Left lung (tissue), 14 donors: ENCODE results near the gene CDK2. TPM values are rescaled to one million over a fixed set of nuclear protein-coding genes. Genes with fewer than 3 reads are reported as not detected.
"Not testable (repeated sequence)": the region's sequence is repeated elsewhere in the genome, so short reads cannot be mapped to it uniquely, and the experiment has no call there.

ENCODE experiments used
- ATAC-seq: fragments of 200-7000 bp; cut with Tn5 transposase; one replicate; pipeline ENCODE4 v1.9.1; 2020; ENCODE audit warnings: moderate library complexity
- DNase-seq, 4 donors: peaks; one replicate each; pipeline ENCODE4 v3.0.0-alpha.2; 2013 to 2020
- H3K27ac ChIP-seq, 2 donors: fragments of 200-600 bp; sonication (generic) in 1 of 2; one replicate each; pipeline versions ENCODE4 v1.5.0 to v1.8.0; 2020 to 2021
- H3K27me3 ChIP-seq, 2 donors: fragments of 200-600 bp; sonication (generic) in 1 of 2; one replicate each; pipeline versions ENCODE4 v1.5.0 to v1.8.0; 2020 to 2021
- H3K36me3 ChIP-seq, 2 donors: fragments of 200-600 bp; sonication (generic) in 1 of 2; one replicate each; pipeline versions ENCODE4 v1.5.0 to v1.8.0; 2020 to 2021
- H3K4me1 ChIP-seq, 2 donors: fragments of 200-600 bp; one replicate each; pipeline ENCODE4 v1.8.0; 2021
- H3K4me3 ChIP-seq, 2 donors: fragments of 200-600 bp; sonication (generic) in 1 of 2; one replicate each; pipeline versions ENCODE4 v1.5.0 to v1.8.0; 2020 to 2021; ENCODE audit warnings: mild to moderate bottlenecking in 1 of 2
- H3K9me3 ChIP-seq, 2 donors: fragments of 200-600 bp; sonication (generic) in 1 of 2; one replicate each; pipeline versions ENCODE4 v1.5.0 to v1.8.0; 2020 to 2021
- CTCF ChIP-seq, 2 donors: fragments of 200-600 bp; sonication (generic) in 1 of 2; IDR thresholded peaks; one replicate each; pipeline versions ENCODE4 v1.5.0 to v1.8.0; 2021; ENCODE audit warnings: antibody characterized with exemption in 2 of 2
- intact Hi-C, 2 donors: fragments of 100-400 bp; cut with DNase I; formaldehyde crosslinking; loops; one replicate each; pipeline versions ENCODE4 v1.11.2 to v1.14.2; 2022
- long read RNA-seq, 12 donors: library from polyadenylated mRNA in 2 of 12; unstranded in 2 of 12; transcript quantifications; one replicate each; pipeline ENCODE4 v2.0.0 and lab custom pipeline, GENCODE V29; 2019 to 2026
- polyA plus RNA-seq, 6 donors: library from polyadenylated mRNA; unstranded; fragments of 120-200 nt; gene quantifications; one replicate each; pipeline ENCODE4 v1.2.1, GENCODE V29; 2013; ENCODE audit not compliant: insufficient read length in 6 of 6
- total RNA-seq, 2 donors: library from RNA; stranded (reverse); fragmentation: NEBNext Ultra II Directional; extraction: Animal tissue kit (Norgen Biotek cat#: 25700); gene quantifications; one replicate each; pipeline ENCODE4 v1.2.1, GENCODE V29; 2021
- donor health status: DM: no; HTN: yes; CAD: no.
- donor health status: DM: no; HTN: no; CAD: no.

Gene CDK2
- total RNA-seq (10 to 100 TPM; 34.1 to 40.3 TPM), polyA plus RNA-seq (10 to 100 TPM; 74.2 to 89.0 (median 78.8) TPM)
- long read RNA-seq, donor 1, transcript CDK2-208 (6 exons, 2,598 nt), result minor isoform, 8 of 26 reads
- long read RNA-seq, donor 1, transcript CDK2-201 (7 exons, 2,296 nt), result major isoform, 15 of 26 reads
- long read RNA-seq, donor 1, partial matches to known transcripts, result 0 of 26 reads
- long read RNA-seq, donor 1, other reads (novel, unspliced or antisense), result 0 of 26 reads
- long read RNA-seq, donor 2, transcript CDK2-201 (7 exons, 2,296 nt), result major isoform, 10 of 19 reads
- long read RNA-seq, donor 2, partial matches to known transcripts, result 5 of 19 reads
- long read RNA-seq, donor 2, other reads (novel, unspliced or antisense), result 0 of 19 reads
- long read RNA-seq, donor 3, transcript CDK2-201 (7 exons, 2,296 nt), result major isoform, 10 of 16 reads
- long read RNA-seq, donor 3, partial matches to known transcripts, result 0 of 16 reads
- long read RNA-seq, donor 3, other reads (novel, unspliced or antisense), result 0 of 16 reads
- long read RNA-seq, donor 4, partial matches to known transcripts, result 1 of 9 reads
- long read RNA-seq, donor 4, other reads (novel, unspliced or antisense), result 2 of 9 reads
- long read RNA-seq, donor 5, transcript CDK2-201 (7 exons, 2,296 nt), result major isoform, 9 of 19 reads
- long read RNA-seq, donor 5, partial matches to known transcripts, result 5 of 19 reads
- long read RNA-seq, donor 5, other reads (novel, unspliced or antisense), result 0 of 19 reads
- long read RNA-seq, donor 6, transcript CDK2-208 (6 exons, 2,598 nt), result minor isoform, 8 of 29 reads
- long read RNA-seq, donor 6, transcript CDK2-201 (7 exons, 2,296 nt), result major isoform, 16 of 29 reads
- long read RNA-seq, donor 6, partial matches to known transcripts, result 0 of 29 reads
- long read RNA-seq, donor 6, other reads (novel, unspliced or antisense), result 0 of 29 reads
- long read RNA-seq, donor 7, transcript CDK2-201 (7 exons, 2,296 nt), result major isoform, 8 of 12 reads
- long read RNA-seq, donor 7, partial matches to known transcripts, result 0 of 12 reads
- long read RNA-seq, donor 7, other reads (novel, unspliced or antisense), result 0 of 12 reads
- long read RNA-seq, donor 8, transcript CDK2-201 (7 exons, 2,296 nt), result major isoform, 8 of 14 reads
- long read RNA-seq, donor 8, partial matches to known transcripts, result 0 of 14 reads
- long read RNA-seq, donor 8, other reads (novel, unspliced or antisense), result 0 of 14 reads
- long read RNA-seq, donor 9, result 0 reads
- long read RNA-seq, donor 10, transcript CDK2-201 (7 exons, 2,296 nt), result major isoform, 6 of 6 reads
- long read RNA-seq, donor 10, partial matches to known transcripts, result 0 of 6 reads
- long read RNA-seq, donor 10, other reads (novel, unspliced or antisense), result 0 of 6 reads
- long read RNA-seq, donor 11, partial matches to known transcripts, result 48 of 52 reads
- long read RNA-seq, donor 11, other reads (novel, unspliced or antisense), result 0 of 52 reads
- long read RNA-seq, donor 12, transcript CDK2-201 (7 exons, 2,296 nt), result major isoform, 9 of 67 reads
- long read RNA-seq, donor 12, partial matches to known transcripts, result 51 of 67 reads
- long read RNA-seq, donor 12, other reads (novel, unspliced or antisense), result 0 of 67 reads

- no peak for TF ChIP-seq CTCF (IDR thresholded peaks at IDR 0.05)
- peaks cover 0 to 8% of the 10 kb centered on the region in 2 donors for H3K36me3 ChIP-seq
- peak within 1 kb of the TSS; percentile 83 to 84 for H3K27ac ChIP-seq
- intact Hi-C loops, result no loop called here
- no peaks in the 10 kb centered on the region for H3K9me3 ChIP-seq
- peaks cover 6 to 28% of the 10 kb centered on the region in 2 donors for H3K4me1 ChIP-seq
- ATAC-seq, result peak; percentile 98
- H3K4me3 ChIP-seq, result peak within 1 kb of the TSS; percentile 75 to 90
- H3K27me3 ChIP-seq, result no peaks in the 10 kb centered on the region
- peak; percentile 85 to 95 (median 92) for DNase-seq
These were observed at the start of gene CDK2 for GRCh38 chr12:55966408-55967281. Gene CDK2 (plus strand): TSS chr12:55966830. CDS start chr12:55967009, 179 bp downstream.

GRCh38 chr12:55919032-55919431, 47.6 kb upstream of the CDK2 start:
- H3K27ac ChIP-seq, DNase-seq, H3K4me3 ChIP-seq, H3K27me3 ChIP-seq, H3K9me3 ChIP-seq, intact Hi-C loops: not testable (repeated sequence)
- peaks cover 5 to 45% of the 10 kb centered on the region in 2 donors for H3K4me1 ChIP-seq
- H3K36me3 ChIP-seq, result peaks cover 0 to 32% of the 10 kb centered on the region in 2 donors
- peak; percentile 51 for ATAC-seq

- Histone ChIP-seq H3K27ac (no peak overlapping the region), H3K27me3 (no peaks in the 10 kb centered on the region), H3K36me3 (peaks cover 0 to 30% of the 10 kb centered on the region in 2 donors), H3K9me3 (no peaks in the 10 kb centered on the region), H3K4me3 (no peak overlapping the region), H3K4me1 (peaks cover 6 to 33% of the 10 kb centered on the region in 2 donors)
- intact Hi-C loops, result loop anchor here in 1 of 2 donors (10.0 kb wide), 1 partner anchor 87 kb away; no protein-coding TSS in a partner anchor
- ATAC-seq (no peak), DNase-seq (no peak)
- no peak for TF ChIP-seq CTCF (IDR thresholded peaks at IDR 0.05)
These were observed 44.5 kb upstream of the CDK2 start for GRCh38 chr12:55922126-55922525.

- H3K9me3 ChIP-seq, H3K27ac ChIP-seq, H3K27me3 ChIP-seq, DNase-seq, H3K4me3 ChIP-seq, ATAC-seq: not testable (repeated sequence)
- Histone ChIP-seq H3K36me3 (peaks cover 0 to 30% of the 10 kb centered on the region in 2 donors), H3K4me1 (peaks cover 12 to 44% of the 10 kb centered on the region in 2 donors)
- intact Hi-C loops, result loop anchor here in 1 of 2 donors (10.0 kb wide), 1 partner anchor 89 kb away; no protein-coding TSS in a partner anchor
These were observed 43.0 kb upstream of the CDK2 start for GRCh38 chr12:55923648-55924047.

GRCh38 chr12:55925371-55925770, 41.3 kb upstream of the CDK2 start:
- peaks cover 13 to 61% of the 10 kb centered on the region in 2 donors for H3K4me1 ChIP-seq
- no peak for DNase-seq
- no peaks in the 10 kb centered on the region for H3K9me3 ChIP-seq
- intact Hi-C loops, result loop anchor here in 1 of 2 donors (10.0 kb wide), 1 partner anchor 91 kb away; no protein-coding TSS in a partner anchor
- peaks cover 0 to 30% of the 10 kb centered on the region in 2 donors for H3K36me3 ChIP-seq
- H3K27ac ChIP-seq, result peak overlapping the region in 1 of 2 donors; percentile 10
- no peak overlapping the region for H3K4me3 ChIP-seq
- no peak for ATAC-seq
- TF ChIP-seq CTCF (IDR thresholded peaks at IDR 0.05), result no peak
- no peaks in the 10 kb centered on the region for H3K27me3 ChIP-seq
